UCSD-AML1 (cell line): ENCODE measurements around the gene KCTD2.
"Not testable (repeated sequence)": the region's sequence is repeated elsewhere in the genome, so short reads cannot be mapped to it uniquely, and the experiment has no call there.

Source experiments
- DNase-seq: peaks from one replicate; lab custom pipeline; 2025; ENCODE audit not compliant: unreplicated experiment; lab: John Stamatoyannopoulos, UW

Gene KCTD2

DNA sequence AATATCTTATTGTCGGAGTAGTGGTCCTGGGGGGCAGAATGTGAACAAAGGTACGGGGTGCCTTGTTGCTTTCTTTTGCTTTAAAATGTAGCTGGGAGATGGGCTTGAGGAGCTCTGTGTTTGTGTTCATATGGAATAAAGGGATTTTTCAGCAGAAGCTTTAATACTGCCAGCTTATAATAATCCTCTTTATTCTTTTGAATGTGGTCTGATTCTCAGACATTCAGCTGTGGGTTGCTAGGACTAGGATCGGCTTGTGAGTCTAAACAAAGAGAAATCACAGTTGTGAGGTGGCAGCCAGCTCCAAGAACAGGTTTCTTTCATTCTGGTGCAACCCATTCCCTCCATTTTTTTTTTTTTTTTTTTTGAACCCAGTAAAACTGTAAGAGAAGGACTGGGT lies 27.3 kb upstream of the KCTD2 start:
- DNase-seq, result no peak

DNA sequence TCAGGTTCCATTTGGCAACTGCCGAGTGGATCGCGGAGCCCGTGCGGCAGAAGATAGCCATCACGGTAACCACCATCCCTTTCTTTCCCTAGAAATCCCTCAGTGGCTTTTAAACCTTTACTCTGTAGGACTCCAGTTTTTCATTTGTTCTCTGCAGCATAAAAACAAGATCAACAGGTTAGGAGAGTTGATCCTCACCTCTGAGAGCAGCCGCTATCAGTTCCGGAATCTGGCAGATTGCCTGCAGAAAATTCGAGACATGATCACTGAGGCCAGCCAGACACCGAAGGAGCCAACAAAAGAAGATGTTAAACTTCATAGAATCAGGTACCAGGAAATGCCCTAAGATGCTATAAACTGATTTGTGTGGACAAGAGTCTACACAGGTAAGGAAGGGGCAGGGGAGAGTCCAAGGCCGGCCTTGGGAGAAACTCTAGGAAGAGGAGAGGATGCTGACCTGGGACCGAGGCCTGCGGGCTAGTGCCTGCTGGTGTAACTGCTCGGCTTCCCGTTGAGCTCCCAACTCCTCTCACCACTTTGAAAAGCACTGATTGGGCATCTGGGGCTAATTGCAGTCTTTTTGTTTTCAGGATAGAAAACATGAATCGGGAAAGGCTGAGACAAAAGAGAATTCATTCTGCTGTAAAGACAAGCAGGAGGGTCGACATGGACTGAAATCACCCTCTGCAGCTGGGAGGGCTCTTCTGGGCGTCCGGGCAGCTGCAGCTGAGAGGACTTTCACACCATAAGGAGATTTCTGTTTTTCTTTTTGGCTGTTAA lies 26.5 kb upstream of the KCTD2 start:
- DNase-seq, result no peak

DNA sequence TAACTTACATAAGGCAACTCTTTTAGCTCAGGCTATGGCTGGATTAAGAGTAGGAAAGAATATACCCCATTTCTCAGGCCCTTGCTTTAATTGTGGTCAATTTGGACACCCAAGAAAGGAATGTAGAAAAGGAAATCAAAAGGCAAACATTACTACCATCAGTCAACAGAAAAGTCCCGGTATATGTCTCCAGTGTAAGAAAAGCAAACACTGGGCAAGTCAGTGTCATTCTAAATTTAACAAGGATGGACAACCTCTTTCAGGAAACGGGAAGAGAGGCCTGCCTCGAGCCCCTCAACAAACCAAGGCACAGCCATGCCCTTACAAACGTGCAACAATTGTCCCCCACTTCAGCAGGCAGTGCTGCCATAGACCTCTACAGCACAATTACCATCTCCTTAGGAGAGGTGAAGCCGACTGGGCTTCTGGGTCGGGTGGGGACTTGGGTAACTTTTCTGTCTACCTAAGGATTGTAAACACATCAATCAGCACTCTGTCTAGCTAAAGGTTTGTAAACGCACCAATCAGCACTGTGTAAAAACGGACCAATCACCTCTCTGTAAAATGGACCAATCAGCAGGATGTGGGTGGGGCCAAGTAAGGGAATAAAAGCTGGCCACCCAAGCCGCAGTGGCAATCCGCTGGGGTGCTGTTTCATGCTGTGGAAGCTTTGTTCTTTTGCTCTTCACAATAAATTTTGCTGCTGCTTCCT lies 22.2 kb upstream of the KCTD2 start:
- no peak for DNase-seq

DNA sequence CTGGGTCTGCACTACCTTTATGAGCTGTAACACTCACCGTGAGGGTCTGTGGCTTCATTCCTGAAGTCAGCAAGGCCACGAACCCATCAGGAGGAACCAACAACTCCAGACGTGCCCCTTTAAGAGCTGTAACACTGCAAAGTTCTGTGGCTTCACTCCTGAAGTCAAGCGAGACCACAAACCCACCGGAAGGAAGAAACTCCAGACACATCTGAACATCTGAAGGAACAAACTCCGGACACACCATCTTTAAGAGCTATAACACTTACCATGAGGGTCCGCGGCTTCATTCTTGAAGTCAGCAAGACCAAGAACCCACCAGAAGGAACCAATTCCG lies 21.7 kb upstream of the KCTD2 start:
- DNase-seq, result peak; percentile 69

DNA sequence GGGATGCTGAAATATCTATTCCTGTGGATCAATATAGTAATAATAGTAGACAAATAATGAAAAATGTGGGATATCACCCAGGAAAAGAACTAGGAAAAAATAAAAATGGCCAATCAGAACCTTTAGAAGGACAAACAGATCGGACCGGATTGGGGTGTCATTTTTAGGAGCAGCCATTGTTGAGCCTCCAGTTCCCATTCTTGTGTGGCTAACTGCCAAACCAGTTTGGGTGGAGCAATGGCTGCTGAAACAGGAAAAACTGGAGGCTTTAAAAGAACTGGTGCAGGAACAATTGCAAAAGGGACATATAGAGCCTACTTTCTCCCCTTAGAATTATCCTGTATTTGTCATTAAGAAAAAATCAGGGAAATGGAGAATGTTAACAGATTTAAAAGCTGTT lies 20.4 kb upstream of the KCTD2 start:
- not testable (repeated sequence) for DNase-seq

DNA sequence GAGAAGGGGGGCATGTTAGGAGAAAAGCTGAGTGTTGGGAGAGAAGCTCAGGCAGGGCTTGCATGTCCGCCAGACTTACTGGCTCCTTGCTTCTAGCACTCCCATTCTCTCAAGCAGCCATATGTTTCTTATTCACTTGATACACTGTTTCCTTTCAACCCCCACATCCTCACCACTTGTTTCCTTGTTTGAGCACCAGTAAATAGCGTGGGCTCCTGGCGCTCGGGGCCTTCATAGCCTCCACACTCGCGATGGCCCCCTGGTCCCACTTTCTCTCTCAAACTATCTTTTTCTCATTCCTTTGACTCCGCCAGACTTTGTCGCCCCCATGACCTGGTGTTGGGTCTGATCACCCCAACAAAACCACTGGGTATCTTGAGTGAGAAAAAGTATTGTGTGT lies 16.9 kb upstream of the KCTD2 start:
- peak; percentile 41 for DNase-seq

DNA sequence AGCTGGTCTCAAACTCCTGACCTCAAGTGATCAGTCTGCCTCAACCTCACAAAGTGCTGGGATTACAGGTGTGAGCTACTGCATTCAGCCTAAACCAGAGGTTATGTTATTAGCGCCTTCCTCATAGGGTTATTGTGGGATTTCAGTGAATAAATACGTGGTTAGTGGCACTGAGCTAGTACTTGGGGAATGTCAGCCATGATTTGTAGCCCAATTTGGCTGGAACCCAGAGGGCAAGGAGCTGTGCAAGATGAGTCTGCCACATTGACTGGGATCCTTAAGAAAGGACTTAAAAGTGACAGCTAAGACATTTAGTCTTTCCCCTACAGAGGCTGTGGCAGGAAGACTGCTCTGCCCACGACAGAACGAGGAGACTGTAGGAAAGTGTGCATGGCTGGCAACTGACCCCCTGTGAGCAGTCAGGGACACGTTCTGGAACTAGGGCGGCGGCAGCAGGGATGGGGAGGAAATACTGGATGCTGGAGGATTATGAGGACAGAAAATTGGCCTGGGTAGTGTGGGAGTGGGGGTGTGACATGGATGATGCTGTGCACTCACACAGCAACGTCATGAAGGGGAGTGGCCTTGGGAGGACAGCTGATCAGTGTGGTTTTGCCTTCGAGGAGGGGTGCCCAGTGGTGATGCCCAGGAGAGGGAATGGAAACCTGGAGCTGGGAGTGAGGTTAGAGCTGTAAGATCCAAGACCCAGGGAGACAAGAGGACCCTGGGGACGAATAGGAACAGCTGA lies 14.9 kb upstream of the KCTD2 start:
- DNase-seq, result peak; percentile 71

DNA sequence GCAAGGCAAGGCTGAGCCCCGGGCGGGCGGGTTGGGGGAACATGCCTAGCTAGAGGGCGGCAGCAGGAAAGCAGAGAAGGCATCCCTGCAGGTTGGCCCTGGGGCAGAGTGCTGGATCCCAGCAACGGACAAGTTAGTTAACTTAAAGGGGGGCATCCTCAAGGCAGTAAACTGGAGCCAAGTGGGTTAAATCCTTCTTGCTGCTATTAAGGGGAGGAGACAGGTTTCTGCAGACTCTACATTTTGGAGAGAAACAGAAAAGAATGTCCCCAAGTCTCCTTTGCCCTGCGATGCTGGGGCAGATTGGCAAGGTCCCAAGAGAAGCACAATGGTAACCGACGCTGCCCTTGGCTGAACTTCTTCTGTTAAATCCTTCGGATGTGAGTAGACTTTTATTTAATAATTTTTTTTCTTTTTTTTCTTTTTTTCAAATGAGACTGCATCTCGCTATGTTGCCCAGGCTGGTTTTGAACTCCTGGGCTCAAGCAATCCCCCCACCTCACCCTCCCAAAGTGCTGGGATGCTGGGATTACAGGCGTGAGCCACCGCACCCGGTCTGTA lies 14.2 kb upstream of the KCTD2 start:
- DNase-seq, result no peak

DNA sequence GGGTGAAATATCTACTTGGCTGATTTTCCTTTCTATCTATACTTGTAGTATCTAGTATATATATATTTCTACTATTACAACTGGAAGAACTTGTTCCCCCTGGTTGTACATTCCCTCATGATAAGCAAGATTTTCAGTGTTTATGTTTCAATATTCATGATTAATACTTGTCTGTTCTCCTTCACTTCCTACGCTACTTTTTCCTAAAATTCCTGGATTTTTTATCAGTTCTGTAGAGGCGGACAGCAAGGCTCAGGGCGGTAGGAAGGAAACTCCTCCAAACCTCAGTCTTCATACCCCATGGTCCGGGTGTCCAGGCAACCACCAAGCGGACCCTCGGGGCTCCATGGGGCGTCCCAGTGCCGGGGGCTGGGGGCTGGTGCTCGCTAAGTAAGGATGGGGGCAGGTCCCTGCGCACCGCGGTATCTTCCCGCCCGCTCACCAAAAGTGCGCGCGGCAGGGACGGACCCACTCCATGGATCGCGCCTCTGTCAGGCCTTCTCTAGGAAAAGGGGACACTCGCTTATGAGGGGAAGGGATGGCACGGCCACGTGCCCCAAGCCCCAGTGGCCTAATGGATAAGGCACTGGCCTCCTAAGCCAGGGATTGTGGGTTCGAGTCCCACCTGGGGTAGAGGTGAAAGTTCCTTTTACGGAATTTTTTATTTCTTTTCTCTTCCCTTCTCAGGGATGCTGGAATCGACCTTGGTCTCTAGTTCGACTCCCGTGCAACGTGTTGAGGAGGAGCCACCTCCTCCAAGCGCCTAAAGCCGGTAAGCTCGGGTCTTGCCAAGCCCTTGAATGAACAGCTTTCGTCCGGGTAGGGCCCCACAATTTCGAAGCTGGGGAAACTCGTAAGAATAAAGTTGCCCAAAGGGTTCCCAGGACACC lies 13.4 kb upstream of the KCTD2 start:
- peak; percentile 95 for DNase-seq

DNA sequence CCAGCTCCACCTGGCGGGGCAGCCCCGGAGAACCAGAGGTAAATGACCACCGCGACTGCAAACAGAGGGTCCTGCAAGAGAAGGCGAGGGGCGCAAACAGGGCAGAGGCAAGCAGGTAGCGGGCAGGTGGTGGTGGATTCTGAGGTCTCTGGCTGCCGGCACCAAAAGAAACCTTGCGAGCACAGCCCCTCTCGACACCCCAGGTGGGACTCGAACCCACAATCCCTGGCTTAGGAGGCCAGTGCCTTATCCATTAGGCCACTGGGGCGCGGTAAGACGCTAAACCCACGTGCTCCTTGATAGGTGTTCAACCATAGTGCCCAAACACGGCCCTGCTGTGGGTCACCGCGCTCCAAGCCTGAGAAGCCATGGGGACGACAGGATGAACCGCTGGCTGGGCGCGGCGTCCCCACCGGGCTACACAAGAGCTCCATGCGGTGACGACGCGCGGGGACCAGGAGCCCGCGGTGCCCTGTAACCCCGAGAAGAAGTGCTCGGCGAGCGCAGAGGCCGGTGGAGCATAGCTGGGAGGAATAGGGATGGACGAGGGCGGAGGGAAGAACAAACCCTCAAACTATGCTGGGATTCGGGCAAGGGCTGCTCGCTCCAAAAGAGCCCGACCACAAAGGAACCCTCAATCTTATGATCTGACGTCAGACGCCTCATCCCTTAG lies 12.7 kb upstream of the KCTD2 start:
- peak; percentile 94 for DNase-seq

DNA sequence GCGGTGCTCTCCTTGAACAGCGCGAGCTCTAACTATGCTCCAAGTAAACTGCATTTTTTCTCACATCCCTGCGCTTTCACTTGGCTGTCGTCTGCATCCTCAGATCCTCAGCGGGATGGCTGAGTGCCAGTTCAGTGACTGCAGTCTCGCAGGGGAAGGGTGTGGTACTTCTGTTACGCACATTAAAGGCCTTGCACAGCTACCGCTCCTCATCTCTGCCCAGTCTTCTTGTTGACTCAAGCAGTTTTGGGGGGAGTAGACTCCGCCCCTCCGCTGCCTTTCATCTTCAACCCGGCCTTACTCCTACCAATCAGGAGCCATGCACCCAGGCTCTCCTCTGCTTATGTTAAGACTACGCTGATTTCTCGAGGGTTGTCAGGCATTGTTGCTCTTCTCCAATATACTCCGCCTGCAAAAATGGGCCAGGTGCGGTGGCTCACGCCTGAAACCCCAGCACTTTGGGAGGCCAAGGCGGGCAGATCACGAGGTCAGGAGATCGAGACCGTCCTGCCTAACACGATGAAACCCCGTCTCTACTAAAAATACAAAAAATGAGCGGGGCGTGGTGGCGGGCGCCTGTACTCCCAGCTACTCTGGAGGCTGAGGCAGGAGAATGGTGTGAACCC lies 10.3 kb upstream of the KCTD2 start:
- DNase-seq, result no peak

DNA sequence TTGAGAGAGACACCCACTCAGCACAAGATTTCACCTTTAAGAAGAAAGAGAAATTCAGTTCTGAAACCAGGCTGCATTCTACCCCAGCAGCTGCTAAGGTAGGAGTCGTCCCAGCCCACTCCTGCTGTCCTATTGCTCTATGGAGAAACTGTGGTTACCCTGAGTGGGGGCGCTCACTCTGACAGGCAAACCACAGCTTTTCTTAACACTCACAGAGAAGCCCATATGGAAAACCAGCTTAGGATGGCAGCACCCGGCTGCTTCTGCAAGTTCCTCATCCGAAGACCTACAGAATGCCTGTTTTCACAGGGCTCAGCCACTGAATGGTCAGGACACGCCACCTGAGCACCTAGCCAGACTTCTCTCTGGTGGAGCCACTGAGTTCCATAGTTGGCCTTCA lies 7.8 kb upstream of the KCTD2 start:
- no peak for DNase-seq

DNA sequence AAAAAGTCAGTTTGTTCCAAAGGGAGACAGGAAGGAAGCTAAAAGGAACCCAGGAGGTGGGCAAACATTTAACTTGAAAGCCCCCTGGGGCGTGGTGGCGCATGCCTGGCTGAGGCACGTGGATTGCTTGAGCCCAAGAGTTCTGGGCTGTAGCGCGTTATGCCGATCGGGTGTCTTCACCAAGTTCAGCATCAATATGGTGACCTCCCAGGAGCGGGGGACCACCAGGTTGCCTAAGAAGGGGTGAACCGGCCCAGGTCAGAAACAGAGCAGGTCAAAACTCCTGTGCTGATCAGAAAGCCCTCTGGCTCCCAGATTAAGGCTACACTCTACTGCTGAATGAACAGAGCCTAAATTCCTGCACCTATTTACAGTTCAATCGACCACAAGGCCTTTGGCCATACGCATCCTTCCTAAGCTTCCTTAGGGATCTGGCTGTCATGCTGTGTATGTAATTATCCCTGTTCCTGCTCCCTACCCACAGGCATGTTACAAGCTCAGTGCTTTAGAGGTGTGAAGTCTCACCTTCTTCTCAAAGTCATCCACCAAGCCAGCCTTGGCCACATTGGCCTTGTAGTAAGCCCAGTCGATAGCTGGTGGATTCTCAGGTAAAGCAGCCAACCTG lies 5.3 kb upstream of the KCTD2 start:
- DNase-seq, result no peak

DNA sequence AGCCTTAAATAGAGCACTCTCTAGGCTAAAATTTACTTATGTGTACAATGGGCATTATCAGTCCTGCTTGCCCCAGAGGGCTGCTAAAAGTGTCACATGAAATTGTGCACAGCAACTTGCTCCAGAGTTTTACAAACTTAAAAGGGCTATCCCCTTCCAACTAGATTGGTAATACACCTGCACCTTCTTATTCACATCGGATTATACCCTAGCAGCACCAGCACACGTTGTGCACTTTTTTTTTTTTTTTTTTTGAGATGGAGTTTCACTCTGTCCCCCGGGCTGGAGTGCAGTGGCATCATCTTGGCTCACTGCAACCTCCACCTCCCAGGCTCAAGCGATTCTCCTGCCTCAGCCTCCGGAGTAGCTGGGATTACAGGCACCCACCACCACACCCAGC lies 3.2 kb upstream of the KCTD2 start:
- DNase-seq, result not testable (repeated sequence)

DNA sequence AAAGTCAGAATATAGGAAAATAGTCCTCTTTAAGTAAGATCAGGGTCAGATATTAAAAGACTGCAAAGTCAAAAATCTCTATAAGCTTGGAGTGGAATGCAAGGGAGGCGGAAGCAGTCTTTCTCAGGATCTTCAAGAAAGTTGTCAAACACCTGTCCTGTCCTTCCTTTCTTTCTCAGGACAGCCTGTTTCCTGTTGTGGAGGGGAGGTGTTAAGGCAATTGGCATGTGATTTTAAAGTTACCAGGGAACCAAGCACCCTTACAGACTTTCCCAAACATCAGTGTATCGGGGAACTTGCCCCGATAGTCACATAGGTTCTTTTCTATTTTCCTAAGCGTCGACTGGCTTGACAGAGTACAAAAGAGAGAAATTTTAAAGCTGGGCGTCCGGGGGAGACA lies 2.3 kb upstream of the KCTD2 start:
- DNase-seq, result no peak

DNA sequence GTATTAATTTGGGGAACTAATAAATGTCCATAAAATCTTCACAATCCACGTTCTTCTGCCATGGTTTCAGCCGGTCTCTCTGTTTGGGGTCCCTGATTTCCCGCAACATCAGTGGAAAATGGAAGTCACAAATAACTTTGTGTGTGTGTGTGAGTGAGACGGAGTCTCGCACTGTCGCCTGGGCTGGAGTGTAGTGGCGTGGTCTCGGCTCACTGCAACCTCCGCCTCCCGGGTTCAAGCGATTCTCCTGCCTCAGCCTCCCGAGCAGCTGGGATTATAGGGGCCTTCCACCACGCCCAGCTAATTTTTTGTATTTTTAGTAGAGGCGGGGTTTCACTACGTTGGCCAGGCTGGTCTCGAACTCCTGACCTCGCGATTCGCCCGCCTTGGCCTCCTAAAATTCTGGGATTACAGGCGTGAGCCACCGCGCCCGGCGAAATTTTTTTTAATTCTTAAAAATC lies 1.0 kb upstream of the KCTD2 start:
- DNase-seq, result not testable (repeated sequence)

DNA sequence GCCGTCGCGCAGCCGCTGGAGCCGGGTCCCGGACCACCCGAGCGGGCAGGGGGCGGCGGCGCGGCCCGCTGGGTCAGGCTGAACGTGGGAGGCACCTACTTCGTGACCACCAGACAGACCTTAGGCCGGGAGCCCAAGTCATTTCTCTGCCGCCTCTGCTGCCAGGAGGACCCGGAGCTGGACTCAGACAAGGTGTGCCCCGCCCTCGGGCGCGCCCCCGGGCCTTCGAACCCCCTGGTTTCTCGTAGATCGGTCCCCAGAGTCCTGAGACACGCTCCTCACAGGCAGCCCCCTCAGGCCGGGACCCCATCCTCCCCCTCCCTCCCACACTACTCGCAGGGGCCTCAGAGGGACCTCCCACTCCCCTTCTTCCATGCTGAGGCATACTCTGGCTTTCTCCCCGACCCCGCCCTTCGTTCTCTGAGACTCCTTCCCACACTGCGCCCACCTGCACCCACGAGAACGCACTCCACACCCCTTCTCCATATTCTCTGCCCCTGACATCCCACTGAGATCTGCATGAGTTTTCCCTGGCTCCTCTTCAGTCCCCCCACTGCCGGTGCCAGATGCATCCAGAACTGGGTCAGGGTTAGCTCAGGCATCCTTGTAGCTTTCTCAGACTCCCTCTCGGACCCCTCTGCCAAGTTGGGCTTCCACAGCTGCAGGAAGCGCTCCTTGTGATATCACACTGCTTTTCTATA lies 523 bp downstream of the KCTD2 start:
- DNase-seq, result no peak

DNA sequence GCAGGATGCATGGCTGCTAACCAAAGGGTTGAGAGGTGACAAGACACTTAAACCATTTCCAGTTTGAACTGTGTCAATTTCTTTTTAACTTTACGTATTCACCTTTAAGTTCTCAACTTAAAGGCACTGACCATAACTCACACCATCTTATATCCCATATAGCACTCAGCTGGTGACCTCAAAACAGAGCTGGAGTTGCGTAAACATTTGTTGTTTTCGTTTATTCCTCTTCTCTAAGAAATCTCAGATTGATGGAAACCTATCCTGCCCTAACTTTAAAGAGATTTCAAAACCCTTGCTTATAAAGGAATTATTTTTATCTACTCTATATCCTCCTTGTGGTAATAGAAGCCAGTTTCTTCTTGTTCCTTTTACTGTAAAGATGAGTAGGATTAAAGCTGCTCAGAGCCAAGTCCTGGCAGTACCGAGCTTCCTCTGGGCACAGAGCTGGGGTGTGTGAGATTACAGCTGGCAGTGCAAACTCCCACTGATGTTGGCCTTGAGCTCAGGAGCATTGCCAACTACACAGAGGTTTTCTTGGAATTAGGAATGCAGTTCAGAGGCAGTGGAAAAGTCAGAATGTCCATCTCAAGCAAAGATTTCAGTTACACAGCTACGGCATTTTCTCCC lies 1.3 kb downstream of the KCTD2 start:
- DNase-seq, result no peak
